DMS79 treated with DMSO at 0.1 percent for 48 hours (cell line): Measurements from ENCODE around the gene TPPP.
"Not testable (repeated sequence)": the region's sequence is repeated elsewhere in the genome, so short reads cannot be mapped to it uniquely, and the experiment has no call there.

ENCODE experiments used
- DNase-seq: peaks from one replicate; lab custom pipeline; 2025; lab: John Stamatoyannopoulos, UW

The TPPP gene

DNA sequence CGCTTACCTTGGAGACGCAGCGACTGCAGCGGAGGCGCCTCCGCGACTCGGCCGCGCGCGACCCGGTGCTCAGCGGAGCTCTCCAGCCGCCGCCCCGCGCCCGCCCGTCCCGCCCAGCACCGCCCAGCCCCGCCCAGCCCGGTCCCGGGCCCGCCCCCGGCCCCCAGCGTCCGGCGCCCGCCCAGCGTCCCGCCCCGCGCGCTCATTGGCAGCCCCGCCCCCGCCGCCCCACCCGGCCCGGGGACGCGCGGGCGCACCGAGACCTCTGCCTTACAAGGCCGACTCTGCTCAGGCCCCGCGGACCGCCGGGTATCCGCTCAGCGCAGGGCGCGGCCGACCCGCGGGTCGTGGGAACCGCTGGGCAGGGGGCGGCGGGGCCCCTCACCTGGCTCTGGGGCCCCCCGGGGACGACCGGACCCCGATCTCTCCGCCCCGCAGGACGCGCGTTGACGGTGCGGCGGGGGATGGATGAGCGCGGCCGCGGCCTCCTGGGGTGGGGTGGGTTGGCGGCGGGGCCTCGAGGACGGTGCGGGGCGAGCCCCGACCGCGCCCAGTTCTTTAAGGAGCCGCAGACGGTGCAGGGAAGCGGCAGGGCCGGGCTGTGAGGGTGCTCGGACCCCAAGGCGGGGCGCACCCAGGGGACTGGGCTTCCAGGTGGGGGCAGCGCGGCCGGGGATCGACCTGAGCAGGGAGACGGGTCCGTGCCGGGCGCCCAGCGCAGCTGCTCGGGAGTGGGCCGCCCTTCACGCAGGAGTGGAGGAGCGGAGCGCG is at the start of gene TPPP:
Gene TPPP (minus strand): TSS at position 82 of the 771 bp plus-strand sequence. CDS start 15,292 bp downstream, outside the sequence.
- DNase-seq, result peak; percentile 34

DNA sequence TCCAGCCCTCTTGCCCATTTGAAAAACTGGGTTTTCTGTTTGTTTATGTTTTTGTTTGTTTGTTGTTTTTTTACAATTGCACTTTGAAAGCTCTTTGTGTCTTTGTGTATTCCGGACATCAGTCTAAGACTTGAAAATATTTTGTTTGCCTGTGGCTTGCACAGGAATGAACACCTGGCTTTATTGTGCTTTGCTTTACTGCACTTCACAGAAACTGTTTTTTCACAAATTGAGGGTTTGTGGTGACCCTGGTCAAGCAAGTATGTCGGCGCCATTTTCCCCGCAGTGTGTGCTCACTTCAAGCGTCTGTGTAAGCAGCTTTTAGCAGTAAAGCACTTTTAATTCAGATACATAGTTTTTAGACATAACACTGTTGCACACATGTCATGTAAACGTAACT is 49.1 kb upstream of the TPPP start:
- not testable (repeated sequence) for DNase-seq

- not testable (repeated sequence) for DNase-seq
Measured at GRCh38 chr5:734145-734544, 41.0 kb upstream of the TPPP start.

GRCh38 chr5:732754-733454 is 39.8 kb upstream of the TPPP start:
- not testable (repeated sequence) for DNase-seq

GRCh38 chr5:729225-729624 is 36.1 kb upstream of the TPPP start:
- DNase-seq, result not testable (repeated sequence)

GRCh38 chr5:727087-727486 is 33.9 kb upstream of the TPPP start:
- DNase-seq, result not testable (repeated sequence)

- not testable (repeated sequence) for DNase-seq
Measured at GRCh38 chr5:723865-724264, 30.7 kb upstream of the TPPP start.

- not testable (repeated sequence) for DNase-seq
Measured at GRCh38 chr5:723309-723708, 30.2 kb upstream of the TPPP start.

DNA sequence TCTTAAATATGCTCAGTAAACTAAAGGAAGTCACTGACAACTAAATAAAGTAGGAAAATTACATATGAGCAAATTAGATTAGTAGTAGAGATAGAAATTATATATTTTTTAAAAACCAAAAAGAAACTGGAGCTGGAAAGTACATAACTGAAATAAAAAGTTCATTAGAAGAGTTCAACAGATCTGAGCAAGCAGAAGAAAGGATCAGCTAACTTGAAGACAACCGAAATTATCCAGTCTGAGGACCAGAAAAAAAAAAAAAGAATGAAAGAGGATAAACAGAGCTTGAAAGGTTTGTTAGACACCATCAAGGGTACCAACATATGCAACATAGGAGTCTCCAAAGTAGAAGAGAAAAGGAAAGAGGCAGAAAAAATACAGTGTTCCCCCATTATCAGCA is 26.2 kb upstream of the TPPP start:
- DNase-seq, result not testable (repeated sequence)

DNA sequence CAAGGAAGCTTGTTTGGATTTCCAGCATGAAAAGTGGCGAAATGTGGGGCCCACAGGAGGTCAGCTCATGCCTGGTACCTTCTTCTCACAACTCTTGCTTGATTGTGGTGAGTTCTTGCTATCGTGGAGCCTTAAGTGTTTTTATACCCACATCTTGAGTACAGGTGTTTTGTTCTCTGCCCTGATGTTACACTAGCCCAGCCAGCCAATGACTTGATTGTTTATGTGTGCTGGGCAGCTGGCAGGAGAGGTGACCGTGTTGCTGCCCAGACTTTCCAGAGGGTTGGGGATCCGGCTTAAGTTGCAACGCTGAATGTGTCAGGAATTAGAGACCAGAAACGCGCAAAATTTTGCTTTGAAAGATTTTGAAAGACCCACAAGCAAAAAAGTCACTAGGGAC is 24.0 kb upstream of the TPPP start:
- DNase-seq, result no peak

GRCh38 chr5:716740-717139 is 23.6 kb upstream of the TPPP start:
- not testable (repeated sequence) for DNase-seq

DNA sequence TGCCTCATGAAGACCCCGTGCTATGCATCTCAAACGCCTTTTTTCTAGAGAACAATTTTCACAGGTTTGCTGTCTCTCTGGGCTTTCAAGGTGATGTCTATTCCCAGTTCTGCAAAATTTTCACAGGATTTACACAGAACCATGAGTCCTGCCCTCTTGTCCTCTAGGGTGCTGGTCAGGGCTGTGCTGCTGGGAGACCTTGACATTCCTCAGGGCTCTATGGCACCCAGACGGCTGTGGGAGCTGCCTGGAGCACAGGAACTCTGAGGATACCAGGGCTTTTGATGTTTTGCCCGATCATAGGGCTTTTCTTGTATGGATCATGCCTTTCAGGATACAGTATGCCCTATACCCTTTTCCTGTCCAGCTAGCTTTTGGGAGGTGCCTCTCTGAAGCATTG is 22.5 kb upstream of the TPPP start:
- DNase-seq, result not testable (repeated sequence)

- DNase-seq, result not testable (repeated sequence)
Measured at GRCh38 chr5:714215-715118, 21.3 kb upstream of the TPPP start.

GRCh38 chr5:713686-714085 is 20.5 kb upstream of the TPPP start:
- DNase-seq, result not testable (repeated sequence)

DNA sequence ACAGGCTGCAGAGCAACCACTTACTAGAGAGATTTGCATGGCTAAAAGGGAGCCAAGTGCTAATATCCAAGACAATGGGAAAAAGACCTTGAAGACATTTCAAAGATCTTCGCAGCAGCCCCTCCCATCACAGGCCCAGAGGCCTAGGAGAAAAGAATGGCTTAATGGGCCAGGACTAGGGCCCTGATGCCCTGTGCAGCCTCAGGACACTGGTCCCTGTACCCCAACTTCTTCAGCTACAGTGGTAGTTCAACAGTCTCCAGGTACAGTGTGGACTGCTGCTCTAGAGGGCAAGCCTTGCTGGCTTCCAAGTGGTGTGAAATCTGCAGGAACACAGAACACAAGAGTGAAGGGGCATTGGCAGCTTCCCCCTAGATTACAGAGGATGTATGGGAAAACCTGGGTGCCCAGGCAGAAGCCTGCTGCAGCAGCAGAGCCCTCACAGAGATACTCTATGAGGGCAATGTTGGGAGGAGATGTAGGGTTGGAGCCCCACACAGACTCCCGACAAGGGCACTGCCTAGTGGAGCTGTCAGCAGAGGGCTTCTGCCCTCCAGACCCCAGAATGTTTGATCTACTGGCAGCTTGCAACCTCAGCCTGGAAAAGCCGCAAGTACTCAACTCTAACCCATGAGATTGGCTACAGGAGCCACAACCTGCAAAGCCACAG is 15.8 kb upstream of the TPPP start:
- not testable (repeated sequence) for DNase-seq

DNA sequence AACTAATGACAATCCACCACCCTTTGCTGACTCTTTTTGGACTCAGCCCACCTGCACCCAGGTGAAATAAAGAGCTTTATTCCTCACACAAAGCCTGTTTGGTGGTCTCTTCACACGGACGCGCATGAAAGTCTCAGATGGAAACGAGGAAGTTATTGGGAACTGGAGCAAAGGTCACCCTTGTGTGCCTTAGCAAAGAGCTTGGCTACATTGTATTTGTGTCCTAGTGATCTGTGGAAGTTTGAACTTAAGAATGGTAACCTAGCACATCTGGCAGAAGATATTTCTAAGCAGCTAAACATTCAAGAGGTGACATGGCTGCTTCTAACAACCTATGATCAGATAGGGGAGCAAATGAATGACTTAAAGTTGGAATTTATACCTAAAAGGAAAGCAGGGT is 15.2 kb upstream of the TPPP start:
- DNase-seq, result not testable (repeated sequence)

- DNase-seq, result not testable (repeated sequence)
Measured at GRCh38 chr5:706127-706526, 13.0 kb upstream of the TPPP start.

GRCh38 chr5:696753-697702 is 3.9 kb upstream of the TPPP start:
- not testable (repeated sequence) for DNase-seq

- not testable (repeated sequence) for DNase-seq
Measured at GRCh38 chr5:696191-696590, 3.0 kb upstream of the TPPP start.

GRCh38 chr5:695475-695874 is 2.3 kb upstream of the TPPP start:
- DNase-seq, result not testable (repeated sequence)
